Psoas muscle (tissue), 8 donors: ENCODE data around the gene AOC3. TPM values are rescaled to one million over a fixed set of nuclear protein-coding genes. Genes with fewer than 3 reads are reported as not detected.
A peak's percentile ranks its signal among the peaks of the same experiment; 100 is the strongest.

Source experiments
- ATAC-seq, 4 donors: fragments of 200-7000 bp; cut with Tn5 transposase; one replicate each; pipeline ENCODE4 v1.9.1; 2020; ENCODE audit warnings: moderate library complexity in 3 of 4, mild to moderate bottlenecking in 2 of 4
- DNase-seq, 2 donors: peaks; one replicate each; pipeline ENCODE4 v3.0.0-alpha.2; 2020
- H3K27ac ChIP-seq: fragments of 200-600 bp; one replicate; pipeline ENCODE4 v1.8.0; 2022
- H3K27me3 ChIP-seq, 3 donors: fragments of 200-600 bp in 1 of 3; one replicate each; pipeline versions ENCODE4 v1.6.1 to v1.8.0; 2013 to 2022; ENCODE audit warnings: low read length in 2 of 3, mild to moderate bottlenecking in 2 of 3, moderate library complexity in 1 of 3; ENCODE audit not compliant: insufficient read depth in 3 of 3
- H3K36me3 ChIP-seq, 2 donors: fragments of 200-600 bp in 1 of 2; one replicate each; pipeline versions ENCODE4 v1.6.1 to v1.8.0; 2013 to 2022; ENCODE audit warnings: low read depth in 1 of 2, mild to moderate bottlenecking in 1 of 2, moderate library complexity in 1 of 2; ENCODE audit not compliant: insufficient read depth in 1 of 2
- H3K4me1 ChIP-seq: fragments of 200-600 bp; one replicate; pipeline ENCODE4 v1.8.0; 2022
- H3K4me3 ChIP-seq: fragments of 200-600 bp; one replicate; pipeline ENCODE4 v1.8.0; 2022; ENCODE audit warnings: mild to moderate bottlenecking
- H3K9me3 ChIP-seq: fragments of 200-600 bp; one replicate; pipeline ENCODE4 v1.8.0; 2022
- CTCF ChIP-seq: fragments of 200-600 bp; IDR thresholded peaks from one replicate; pipeline ENCODE4 v1.8.0; 2022; ENCODE audit warnings: antibody characterized with exemption
- WGBS, 3 donors: extraction: QIAGEN DNeasy Blood & Tissue Kit; methylation state at CpG; one replicate each; pipeline versions ENCODE4 v1.1.6 to v1.1.7; 2013; 5-methylcytosine and 5-hydroxymethylcytosine counted together
- intact Hi-C, 2 donors: fragments of 100-400 bp; cut with DNase I; formaldehyde crosslinking; loops; one replicate each; pipeline versions ENCODE4 v1.11.0 to v1.14.2; 2022
- polyA plus RNA-seq, 3 donors: library from polyadenylated mRNA; stranded (reverse); fragments of 200-250 nt; gene quantifications; one replicate each; pipeline ENCODE4 v1.2.3, GENCODE V29; 2013
- total RNA-seq, 4 donors: library from RNA; stranded (reverse); fragmentation: NEBNext Ultra II Directional in 2 of 4; extraction: Animal tissue kit (Norgen Biotek cat#: 25700) in 2 of 4; gene quantifications; one replicate each; pipeline versions ENCODE4 v1.2.1 to v1.2.4, GENCODE V29; 2021 to 2023
- donor health status: healthy with polysubstance abuse.
- donor health status: DM: no; HTN: no; CAD: no; lungs with moderate emphysema.
- donor health status: Bipolar disorder and iron deficiency.
- donor health status: healthy.
- donor health status: DM: yes; HTN: yes; CAD: no.
- donor health status: DM: no; HTN: no; CAD: no.
- donor health status: DM: no; HTN: no; CAD: no.
- donor health status: DM: yes; HTN: yes; CAD: no.

The AOC3 gene
- total and polyA plus RNA-seq, 7 donors: 5.8 to 11.8 (median 8.4) TPM

DNA sequence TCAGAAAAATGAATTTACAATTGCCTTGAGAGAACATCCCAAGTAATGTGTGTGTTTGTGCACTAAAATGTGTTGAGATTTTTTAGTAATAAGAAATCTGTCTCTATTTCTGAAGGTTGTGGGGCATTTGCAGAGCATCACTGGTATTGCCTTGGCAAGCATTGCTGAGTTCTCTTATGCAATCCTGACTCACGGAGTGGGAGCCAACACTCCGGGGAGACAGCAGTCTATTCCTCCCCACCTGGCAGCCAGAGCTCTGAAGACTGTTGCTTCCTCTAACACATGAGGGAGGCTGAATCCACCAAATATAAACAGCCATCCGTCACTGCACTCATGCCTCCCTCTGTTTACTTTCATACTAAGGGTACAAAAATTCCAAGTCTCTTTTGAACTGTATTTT is 41.7 kb upstream of the AOC3 start:
- Histone ChIP-seq H3K27ac (no peak overlapping the region), H3K4me1 (no peaks in the 10 kb centered on the region), H3K9me3 (no peaks in the 10 kb centered on the region), H3K4me3 (no peak overlapping the region), H3K27me3 (no peaks in the 10 kb centered on the region), H3K36me3 (peaks cover 0 to 53% of the 10 kb centered on the region in 2 donors)
- no peak for TF ChIP-seq CTCF
- intact Hi-C loops: no loop called here
- DNase-seq (peak; percentile 43 to 72), ATAC-seq (peak; percentile 73 to 91 (median 86))
- 8 to 27% (median 21%) methylated on average over 3 of the region's 3 CpGs for WGBS, 3 donors

- intact Hi-C loops: loop anchor here in 1 of 2 donors (5.0 kb wide), 1 partner anchor 93 kb away; no protein-coding TSS in a partner anchor
- no peaks in the 10 kb centered on the region for H3K27me3 ChIP-seq
- H3K4me1 ChIP-seq: no peaks in the 10 kb centered on the region
- H3K4me3 ChIP-seq: no peak overlapping the region
- 58 to 61% (median 59%) methylated on average over 8 of the region's 8 CpGs for WGBS, 3 donors
- H3K27ac ChIP-seq: no peak overlapping the region
- DNase-seq (no peak), ATAC-seq (peak in 1 of 4 donors; percentile 27)
- peaks cover 11 to 100% of the 10 kb centered on the region in 2 donors for H3K36me3 ChIP-seq
- no peak for TF ChIP-seq CTCF
- no peaks in the 10 kb centered on the region for H3K9me3 ChIP-seq
Measured at GRCh38 chr17:42814633-42815399, 36.2 kb upstream of the AOC3 start.

DNA sequence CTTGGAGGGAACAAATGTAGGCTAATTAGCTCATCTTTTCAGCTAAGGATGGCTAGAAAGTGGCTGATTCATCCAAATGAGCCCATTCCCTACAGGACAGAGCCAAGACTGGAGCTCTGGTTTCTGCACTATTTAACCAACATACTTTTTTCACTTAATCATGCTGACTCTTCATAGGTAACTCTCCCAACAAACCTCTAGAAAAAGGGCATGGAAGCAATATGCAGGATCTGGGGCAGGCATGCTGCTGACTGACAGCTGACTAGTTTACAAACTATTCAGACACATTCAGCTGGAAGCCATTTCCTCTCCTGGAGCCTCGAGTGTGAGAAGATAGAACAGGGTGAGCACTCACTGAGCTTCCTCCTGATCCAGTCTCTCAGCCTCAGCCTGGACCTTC is 33.1 kb upstream of the AOC3 start:
- Histone ChIP-seq H3K27ac (no peak overlapping the region), H3K27me3 (no peaks in the 10 kb centered on the region), H3K4me1 (peaks cover 4% of the 10 kb centered on the region), H3K9me3 (no peaks in the 10 kb centered on the region), H3K4me3 (no peak overlapping the region), H3K36me3 (peaks cover 11 to 100% of the 10 kb centered on the region in 2 donors)
- TF ChIP-seq CTCF: no peak
- ATAC-seq (no peak), DNase-seq (no peak)
- intact Hi-C loops: loop anchor here in 1 of 2 donors (5.0 kb wide), 1 partner anchor 96 kb away; no protein-coding TSS in a partner anchor
- WGBS, 3 donors: 64 to 88% (median 66%) methylated on average over 1 of the region's 1 CpG

- H3K36me3 ChIP-seq: peaks cover 11 to 98% of the 10 kb centered on the region in 2 donors
Measured at GRCh38 chr17:42818379-42818778, 32.6 kb upstream of the AOC3 start.

More at GRCh38 chr17:42818379-42818778, 32.6 kb upstream of the AOC3 start:
- TF ChIP-seq CTCF: no peak
- peaks cover 9% of the 10 kb centered on the region for H3K4me1 ChIP-seq
- no peaks in the 10 kb centered on the region for H3K27me3 ChIP-seq
- no peak overlapping the region for H3K4me3 ChIP-seq
- WGBS, 3 donors: 71 to 75% (median 73%) methylated on average over 5 of the region's 5 CpGs
- DNase-seq (no peak), ATAC-seq (no peak)
- intact Hi-C loops: loop anchor here in 1 of 2 donors (5.0 kb wide), 1 partner anchor 96 kb away; no protein-coding TSS in a partner anchor
- no peaks in the 10 kb centered on the region for H3K9me3 ChIP-seq
- no peak overlapping the region for H3K27ac ChIP-seq
